Suprapubic skin (tissue), 4 donors: ENCODE data around the gene NFE2.

Experiments
- POLR2A ChIP-seq, 2 donors: fragments of 450-650 bp; IDR thresholded peaks; one replicate each; pipeline ENCODE4 v1.6.1; 2017; ENCODE audit warnings: antibody characterized with exemption in 2 of 2, mild to moderate bottlenecking in 2 of 2, moderate library complexity in 2 of 2
- POLR2AphosphoS5 ChIP-seq, 3 donors: sonication (generic); formaldehyde crosslinking; IDR thresholded peaks; one replicate each; pipeline ENCODE4 v1.6.1; 2017; ENCODE audit warnings: antibody characterized with exemption in 3 of 3
- TF ChIP-seq, protein P1 (sequence below), 2 donors: fragments of 200-600 bp in 1 of 2; fragments of 450-650 bp in 1 of 2; sonication (generic) in 1 of 2; IDR thresholded peaks; one replicate each; pipeline ENCODE4 v1.5.1; 2016 to 2019; ENCODE audit warnings: antibody characterized with exemption in 2 of 2, mild to moderate bottlenecking in 1 of 2, moderate library complexity in 1 of 2

DNA sequence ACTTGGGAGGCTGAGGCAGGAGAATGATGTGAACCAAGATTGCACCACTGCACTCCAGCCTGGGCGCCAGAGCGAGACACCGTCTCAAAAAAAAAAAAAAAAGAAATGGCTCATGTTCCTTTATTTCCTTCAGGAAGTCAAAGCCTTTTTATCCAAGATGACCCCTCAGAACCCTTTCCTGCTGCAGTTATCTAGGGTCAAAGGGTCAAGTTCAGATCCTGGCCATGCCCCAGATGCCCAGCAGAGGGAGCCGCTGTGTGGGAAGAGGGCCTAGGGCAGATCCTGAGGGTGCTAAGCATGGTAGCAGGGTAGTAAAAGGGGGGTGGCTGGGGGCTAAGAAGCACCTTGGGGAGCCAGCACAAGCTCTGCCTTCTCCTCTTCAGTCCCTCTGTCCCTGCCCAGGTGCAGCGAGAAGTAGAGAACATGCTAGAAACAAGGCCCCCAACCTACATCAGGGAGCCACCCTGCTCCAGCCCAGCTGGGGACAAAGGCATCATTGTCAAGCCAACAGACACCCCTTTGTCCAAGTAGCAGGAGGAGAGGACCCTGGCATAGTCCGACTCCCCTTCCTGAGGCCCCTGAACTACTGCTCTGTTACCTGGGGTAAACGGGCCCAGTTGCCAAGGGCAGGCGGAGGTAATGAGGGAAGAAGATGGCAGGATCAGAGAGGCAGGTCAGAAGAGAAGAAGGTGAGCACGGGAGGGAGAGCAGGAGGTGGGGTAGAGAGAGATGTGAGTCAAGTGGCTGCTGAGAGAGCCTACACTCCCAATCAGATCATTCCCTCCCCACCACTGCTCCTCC, 6.5 kb downstream of the NFE2 start:
- TF ChIP-seq, protein P1, sequence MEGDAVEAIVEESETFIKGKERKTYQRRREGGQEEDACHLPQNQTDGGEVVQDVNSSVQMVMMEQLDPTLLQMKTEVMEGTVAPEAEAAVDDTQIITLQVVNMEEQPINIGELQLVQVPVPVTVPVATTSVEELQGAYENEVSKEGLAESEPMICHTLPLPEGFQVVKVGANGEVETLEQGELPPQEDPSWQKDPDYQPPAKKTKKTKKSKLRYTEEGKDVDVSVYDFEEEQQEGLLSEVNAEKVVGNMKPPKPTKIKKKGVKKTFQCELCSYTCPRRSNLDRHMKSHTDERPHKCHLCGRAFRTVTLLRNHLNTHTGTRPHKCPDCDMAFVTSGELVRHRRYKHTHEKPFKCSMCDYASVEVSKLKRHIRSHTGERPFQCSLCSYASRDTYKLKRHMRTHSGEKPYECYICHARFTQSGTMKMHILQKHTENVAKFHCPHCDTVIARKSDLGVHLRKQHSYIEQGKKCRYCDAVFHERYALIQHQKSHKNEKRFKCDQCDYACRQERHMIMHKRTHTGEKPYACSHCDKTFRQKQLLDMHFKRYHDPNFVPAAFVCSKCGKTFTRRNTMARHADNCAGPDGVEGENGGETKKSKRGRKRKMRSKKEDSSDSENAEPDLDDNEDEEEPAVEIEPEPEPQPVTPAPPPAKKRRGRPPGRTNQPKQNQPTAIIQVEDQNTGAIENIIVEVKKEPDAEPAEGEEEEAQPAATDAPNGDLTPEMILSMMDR (IDR thresholded peaks at IDR 0.05), result peak; percentile 58 to 64
- no peak for TF ChIP-seq POLR2A (IDR thresholded peaks at IDR 0.05)
- no peak for TF ChIP-seq POLR2AphosphoS5 (IDR thresholded peaks at IDR 0.05)
